ENCODE data around the gene LPO.

LPO gene

GRCh38 chr17:58238147-58238634, at the start of gene LPO:
Gene LPO (plus strand): TSS chr17:58238584. CDS start chr17:58242980, 4,396 bp downstream.
- no peaks in the 10 kb centered on the region for H3K9me3 ChIP-seq (ENCODE audit: control insufficient read depth, insufficient read depth, low read length)
- H3K36me3 ChIP-seq (ENCODE audit: control insufficient read depth, low read length), result no peaks in the 10 kb centered on the region
- H3K9me2 ChIP-seq (replicated peaks; ENCODE audit: control insufficient read depth, low read length), result no peaks in the 10 kb centered on the region
- no peaks in the 10 kb centered on the region for H4K20me1 ChIP-seq (ENCODE audit: control insufficient read depth, insufficient read depth, low read depth, low read length)
- no peaks in the 10 kb centered on the region for H3K4me1 ChIP-seq (ENCODE audit: control insufficient read depth, low read length)
- H3K4me3 ChIP-seq (ENCODE audit: low read length), result no peak within 1 kb of the TSS
- H3K4me2 ChIP-seq (ENCODE audit: low read length), result no peak within 1 kb of the TSS
- TF ChIP-seq EZH2phosphoT487 (IDR thresholded peaks at IDR 0.05; ENCODE audit: borderline replicate concordance, low read length) (no peak), CTCF (IDR thresholded peaks at IDR 0.05; ENCODE audit: low read depth, low read length, poor library complexity, severe bottlenecking) (no peak)
- H3F3A ChIP-seq (ENCODE audit: control insufficient read depth, insufficient read depth), result no peaks in the 10 kb centered on the region
- no peaks in the 10 kb centered on the region for H3K79me2 ChIP-seq (ENCODE audit: control insufficient read depth, low read length)
- peaks cover 81% of the 10 kb centered on the region for H3K27me3 ChIP-seq (ENCODE audit: control insufficient read depth, low read length)
- H3K27ac ChIP-seq (ENCODE audit: low read depth, low read length), result no peak within 1 kb of the TSS

- no peak overlapping the region for H3K4me2 ChIP-seq (ENCODE audit: low read length)
- H4K20me1 ChIP-seq (ENCODE audit: control insufficient read depth, insufficient read depth, low read depth, low read length), result no peaks in the 10 kb centered on the region; the same call in 1 of the 2 replicates
- TF ChIP-seq CTCF (IDR thresholded peaks at IDR 0.05; ENCODE audit: low read depth, low read length, poor library complexity, severe bottlenecking) (no peak), EZH2phosphoT487 (IDR thresholded peaks at IDR 0.05; ENCODE audit: borderline replicate concordance, low read length) (no peak)
- peaks cover 7% of the 10 kb centered on the region; the same call in 1 of the 2 replicates for H3K4me1 ChIP-seq (ENCODE audit: control insufficient read depth, low read length)
- H3K79me2 ChIP-seq (ENCODE audit: control insufficient read depth, low read length), result no peaks in the 10 kb centered on the region
- no peak overlapping the region for H3K4me3 ChIP-seq (ENCODE audit: low read length)
- no peak overlapping the region for H3K27ac ChIP-seq (ENCODE audit: low read depth, low read length)
- no peaks in the 10 kb centered on the region for H3F3A ChIP-seq (ENCODE audit: control insufficient read depth, insufficient read depth)
- no peaks in the 10 kb centered on the region for H3K9me2 ChIP-seq (replicated peaks; ENCODE audit: control insufficient read depth, low read length)
- no peaks in the 10 kb centered on the region for H3K9me3 ChIP-seq (ENCODE audit: control insufficient read depth, insufficient read depth, low read length)
- no peaks in the 10 kb centered on the region for H3K27me3 ChIP-seq (ENCODE audit: control insufficient read depth, low read length)
- H3K36me3 ChIP-seq (ENCODE audit: control insufficient read depth, low read length), result no peaks in the 10 kb centered on the region
Observed at GRCh38 chr17:58189436-58190146, 48.8 kb upstream of the LPO start.

GRCh38 chr17:58191241-58191896, 47.0 kb upstream of the LPO start:
- no peaks in the 10 kb centered on the region for H3F3A ChIP-seq (ENCODE audit: control insufficient read depth, insufficient read depth)

More at GRCh38 chr17:58191241-58191896, 47.0 kb upstream of the LPO start:
- TF ChIP-seq EZH2phosphoT487 (IDR thresholded peaks at IDR 0.05; ENCODE audit: borderline replicate concordance, low read length) (no peak), CTCF (IDR thresholded peaks at IDR 0.05; ENCODE audit: low read depth, low read length, poor library complexity, severe bottlenecking) (no peak)
- Histone ChIP-seq H4K20me1 (ENCODE audit: control insufficient read depth, insufficient read depth, low read depth, low read length) (no peaks in the 10 kb centered on the region; the same call in 1 of the 2 replicates), H3K9me3 (ENCODE audit: control insufficient read depth, insufficient read depth, low read length) (no peaks in the 10 kb centered on the region), H3K9me2 (replicated peaks; ENCODE audit: control insufficient read depth, low read length) (no peaks in the 10 kb centered on the region), H3K79me2 (ENCODE audit: control insufficient read depth, low read length) (no peaks in the 10 kb centered on the region), H3K36me3 (ENCODE audit: control insufficient read depth, low read length) (no peaks in the 10 kb centered on the region), H3K27ac (ENCODE audit: low read depth, low read length) (no peak overlapping the region), H3K4me2 (ENCODE audit: low read length) (no peak overlapping the region), H3K4me3 (ENCODE audit: low read length) (no peak overlapping the region), H3K27me3 (ENCODE audit: control insufficient read depth, low read length) (no peaks in the 10 kb centered on the region), H3K4me1 (ENCODE audit: control insufficient read depth, low read length) (peaks cover under 1% of the 10 kb centered on the region; the same call in 1 of the 2 replicates)
